HG03139 (cell line): ENCODE data around the gene SERPINH1.
"Not testable (repeated sequence)": the region's sequence is repeated elsewhere in the genome, so short reads cannot be mapped to it uniquely, and the experiment has no call there.

Experiments used
- ATAC-seq: cut with Tn5 transposase; IDR thresholded peaks from one replicate; pipeline ENCODE4 v1.9.1; 2021; ENCODE audit not compliant: unreplicated experiment

The SERPINH1 gene

GRCh38 chr11:75572744-75573143 lies 10.7 kb downstream of the SERPINH1 start:
- no peak for ATAC-seq

DNA sequence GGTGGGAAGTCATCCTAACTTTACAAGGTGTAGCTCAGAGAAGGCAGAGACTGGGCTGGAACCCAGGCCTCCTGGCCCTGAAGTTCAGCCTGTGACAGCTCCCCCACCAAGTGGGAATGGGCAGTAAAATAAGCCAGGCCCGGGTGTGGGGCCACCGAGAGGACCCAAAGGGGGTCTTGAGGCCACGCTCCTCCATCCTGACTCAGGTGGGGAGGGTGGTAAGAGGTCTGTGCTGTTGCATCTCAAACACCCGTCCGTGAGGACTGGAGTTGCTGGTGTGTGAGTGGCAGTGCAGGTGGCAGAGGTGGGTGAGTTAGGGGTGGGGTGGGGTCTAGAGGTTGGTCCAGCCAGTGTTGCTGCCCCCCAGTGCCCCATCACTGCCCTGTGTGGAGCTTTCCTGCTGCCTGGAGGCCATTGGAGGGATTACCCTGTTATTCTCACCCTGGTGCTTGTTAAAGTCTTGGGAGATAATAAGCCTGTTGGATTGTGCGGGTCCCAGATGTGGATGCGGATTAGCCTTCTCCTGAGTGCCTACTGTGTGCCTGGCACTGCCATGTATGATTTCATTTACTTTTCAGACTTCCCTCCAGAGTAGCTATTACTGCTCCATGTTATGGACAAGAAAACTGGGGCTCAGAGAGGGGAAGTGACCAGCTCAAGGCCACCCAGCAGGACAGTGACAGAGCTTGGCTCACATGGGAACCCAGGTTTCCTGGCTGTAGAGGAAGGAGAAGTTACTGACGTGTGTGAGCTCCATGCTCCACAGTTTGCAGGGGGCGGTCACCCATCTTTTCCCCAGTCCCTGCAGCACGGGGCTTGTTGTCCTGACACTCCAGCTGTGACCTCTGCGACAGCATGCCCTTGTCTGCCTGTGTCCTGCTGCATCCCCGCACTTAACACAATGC lies 12.9 kb downstream of the SERPINH1 start:
- ATAC-seq = no peak

DNA sequence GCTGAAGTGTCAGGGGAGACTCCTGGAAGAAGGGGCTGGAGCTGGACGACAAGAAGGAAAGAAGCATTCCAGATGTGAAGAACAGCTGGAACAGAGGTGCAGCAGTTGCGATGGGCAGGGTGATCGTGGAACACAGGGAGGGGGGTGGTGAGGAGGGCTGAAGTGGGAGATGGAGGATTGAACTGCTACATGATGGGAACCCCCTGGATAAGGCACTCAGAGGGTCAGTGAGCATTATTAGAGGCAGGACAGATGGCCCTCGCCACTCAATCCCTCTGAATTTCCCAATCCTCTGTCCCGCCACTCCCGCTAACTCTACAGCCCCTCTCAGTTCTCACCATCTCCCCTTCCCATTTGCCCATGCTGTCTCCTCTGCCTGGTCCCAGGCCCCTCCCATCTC lies 14.0 kb downstream of the SERPINH1 start:
- no peak for ATAC-seq

DNA sequence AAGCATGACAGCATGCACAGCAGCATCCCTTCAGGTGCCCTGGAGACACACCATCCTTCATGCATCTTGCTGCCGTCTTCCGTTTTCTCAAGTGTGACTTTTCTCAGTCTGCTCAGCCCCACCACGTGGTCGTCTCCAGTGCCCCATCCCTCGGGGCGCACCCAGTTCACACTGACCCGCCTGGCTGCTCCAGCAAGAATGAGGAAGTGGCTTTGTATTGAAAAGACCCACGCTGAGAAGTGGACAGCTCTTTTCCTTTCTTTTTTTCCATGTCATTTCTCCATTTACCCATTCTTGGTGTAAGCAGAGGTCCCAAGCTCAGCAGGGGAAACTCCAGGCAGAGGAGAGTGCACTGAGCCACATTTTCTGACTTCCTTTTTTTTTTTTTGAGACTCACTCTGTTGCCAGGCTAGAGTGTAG lies 14.5 kb downstream of the SERPINH1 start:
- ATAC-seq = no peak

DNA sequence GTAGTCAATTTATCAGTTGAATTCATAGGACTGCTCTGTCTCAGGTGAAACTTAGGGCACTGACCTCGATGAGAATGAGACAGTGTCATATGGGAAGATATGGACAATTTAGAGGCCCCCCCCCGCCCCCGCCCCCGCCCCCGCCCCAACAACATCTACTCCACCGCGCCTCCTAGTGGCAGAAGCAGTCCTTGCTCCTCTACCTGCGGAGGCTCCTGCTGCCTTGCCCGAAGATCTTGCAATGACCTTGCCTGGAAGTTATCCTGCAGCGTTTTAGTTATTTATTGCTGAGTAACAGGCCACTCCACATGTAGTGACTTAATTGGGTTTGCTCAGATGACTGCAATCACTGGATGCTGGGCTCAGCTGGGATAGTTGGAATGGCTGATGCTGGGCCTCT lies 15.2 kb downstream of the SERPINH1 start:
- ATAC-seq = no peak

- ATAC-seq = no peak
Measured at GRCh38 chr11:75578977-75579376, 16.9 kb downstream of the SERPINH1 start.

GRCh38 chr11:75579841-75580240 lies 17.8 kb downstream of the SERPINH1 start:
- ATAC-seq = no peak

DNA sequence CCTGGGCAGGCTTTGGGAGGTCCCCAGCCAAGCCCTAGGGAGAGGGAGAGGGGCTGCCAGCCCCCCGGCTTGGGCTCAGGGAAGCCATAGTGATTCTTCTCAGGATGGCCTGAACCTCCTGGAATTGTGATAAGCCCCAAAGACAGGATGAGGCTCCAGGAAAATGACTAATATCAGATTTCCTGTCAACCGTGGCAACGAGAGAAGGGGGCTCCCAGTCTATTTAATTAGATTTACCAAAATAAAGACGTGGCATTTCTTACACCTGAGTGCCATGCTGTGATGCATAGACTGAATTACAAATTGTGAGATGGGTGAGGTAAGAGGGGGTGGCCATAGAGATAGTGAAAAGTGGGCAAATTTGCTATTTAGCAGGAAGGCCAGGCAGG lies 20.4 kb downstream of the SERPINH1 start:
- no peak for ATAC-seq

GRCh38 chr11:75582895-75583717 lies 21.1 kb downstream of the SERPINH1 start:
- no peak for ATAC-seq

- no peak for ATAC-seq
Measured at GRCh38 chr11:75583718-75584658, 21.9 kb downstream of the SERPINH1 start.

DNA sequence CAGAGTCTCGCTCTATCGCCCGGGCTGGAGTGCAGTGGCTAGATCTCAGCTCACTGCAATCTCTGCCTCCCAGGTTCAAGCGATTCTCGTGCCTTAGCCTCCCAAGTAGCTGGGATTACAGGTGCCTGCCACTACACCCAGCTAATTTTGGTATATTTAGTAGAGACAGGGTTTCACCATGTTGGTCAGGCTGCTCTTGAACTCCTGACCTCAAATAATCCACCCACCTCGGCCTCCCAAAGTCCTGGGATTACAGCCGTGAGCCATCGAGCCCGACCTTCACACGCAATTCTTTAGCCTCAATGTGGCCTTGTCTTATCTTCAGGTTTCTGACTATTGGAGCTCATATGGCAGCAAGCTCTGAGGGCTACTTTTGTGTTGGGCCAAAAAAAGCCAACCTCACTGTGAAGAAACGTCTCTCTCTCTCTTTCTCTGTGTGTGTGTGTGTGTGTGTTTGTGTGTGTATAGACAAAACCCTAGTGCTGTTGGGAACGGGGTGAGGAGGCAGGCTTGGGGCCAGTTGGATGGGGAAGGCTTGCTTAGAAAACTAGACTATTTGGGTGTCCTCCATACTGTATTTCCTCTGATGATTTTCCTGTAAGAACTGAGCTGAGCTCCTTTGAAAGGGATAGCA lies 22.7 kb downstream of the SERPINH1 start:
- not testable (repeated sequence) for ATAC-seq

DNA sequence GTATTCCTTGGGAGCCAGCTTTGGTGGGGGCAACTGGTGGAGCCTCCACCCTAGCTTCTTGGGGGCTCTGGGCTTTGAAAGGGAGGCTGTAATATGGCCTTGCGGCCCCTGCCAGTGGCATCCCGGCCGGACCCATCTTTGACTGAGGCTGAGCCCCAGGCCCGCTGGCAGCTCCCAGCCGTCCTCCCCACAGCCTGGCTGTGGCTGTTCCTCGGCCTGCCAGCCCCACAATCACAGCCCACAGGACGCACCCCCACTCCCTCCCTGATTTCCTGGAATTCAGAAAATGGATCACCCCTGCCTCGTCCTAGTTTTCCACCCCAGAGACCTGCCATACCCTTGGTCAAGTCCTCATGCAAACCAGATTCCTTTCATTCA lies 23.2 kb downstream of the SERPINH1 start:
- ATAC-seq = no peak

GRCh38 chr11:75586395-75586794 lies 24.3 kb downstream of the SERPINH1 start:
- no peak for ATAC-seq

GRCh38 chr11:75588051-75588481 lies 26.0 kb downstream of the SERPINH1 start:
- ATAC-seq = no peak

GRCh38 chr11:75589051-75589450 lies 27.0 kb downstream of the SERPINH1 start:
- no peak for ATAC-seq

- ATAC-seq = no peak
Measured at GRCh38 chr11:75589933-75590332, 27.9 kb downstream of the SERPINH1 start.

DNA sequence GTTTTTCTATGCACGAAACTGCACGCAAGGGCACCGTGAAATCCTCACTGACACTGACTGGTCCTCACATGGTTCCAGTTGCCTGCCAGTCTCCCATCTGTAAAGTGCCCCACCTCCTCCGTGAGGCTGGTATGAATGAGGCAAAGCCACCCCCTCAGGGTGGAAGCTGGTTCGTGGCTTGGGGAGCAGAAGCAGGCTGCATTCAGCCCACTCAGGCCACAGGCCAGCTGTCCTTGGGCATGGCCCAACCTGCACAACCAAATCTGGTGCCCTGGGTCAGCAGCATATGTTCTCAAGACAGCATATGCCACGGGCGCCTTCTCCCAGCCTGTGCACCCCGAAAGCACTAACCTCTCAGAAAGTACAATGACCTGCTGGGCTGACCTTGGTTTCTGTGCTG lies 29.3 kb downstream of the SERPINH1 start:
- no peak for ATAC-seq

- ATAC-seq = no peak
Measured at GRCh38 chr11:75591966-75592365, 29.9 kb downstream of the SERPINH1 start.

DNA sequence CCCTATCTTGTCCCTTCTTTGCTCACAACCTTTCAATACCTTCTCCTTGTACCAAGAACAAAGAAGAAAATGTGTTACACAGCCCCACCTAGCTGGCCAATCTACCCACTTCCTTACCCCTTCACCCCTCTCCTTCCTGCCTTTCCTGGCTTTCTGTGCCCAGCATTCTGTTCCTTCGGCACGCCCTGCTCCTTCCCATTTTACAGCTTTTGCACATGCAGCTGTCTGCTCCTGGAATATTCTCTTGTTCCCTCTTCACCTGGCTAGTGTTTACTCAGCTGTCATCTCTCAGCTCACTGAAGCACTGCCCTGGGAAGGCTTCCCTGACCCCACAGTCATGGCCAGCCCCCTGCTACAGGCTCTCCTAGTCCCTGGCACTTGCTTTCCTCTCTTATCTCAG lies 30.7 kb downstream of the SERPINH1 start:
- ATAC-seq = no peak

- ATAC-seq = no peak
Measured at GRCh38 chr11:75593286-75593915, 31.3 kb downstream of the SERPINH1 start.
